ENCODE measurements around the gene HTT. TPM values are rescaled to one million over a fixed set of nuclear protein-coding genes. Genes with fewer than 3 reads are reported as not detected.

Gene HTT
- total RNA-seq, 1 donor from 2014 or later = 38.5 TPM

DNA sequence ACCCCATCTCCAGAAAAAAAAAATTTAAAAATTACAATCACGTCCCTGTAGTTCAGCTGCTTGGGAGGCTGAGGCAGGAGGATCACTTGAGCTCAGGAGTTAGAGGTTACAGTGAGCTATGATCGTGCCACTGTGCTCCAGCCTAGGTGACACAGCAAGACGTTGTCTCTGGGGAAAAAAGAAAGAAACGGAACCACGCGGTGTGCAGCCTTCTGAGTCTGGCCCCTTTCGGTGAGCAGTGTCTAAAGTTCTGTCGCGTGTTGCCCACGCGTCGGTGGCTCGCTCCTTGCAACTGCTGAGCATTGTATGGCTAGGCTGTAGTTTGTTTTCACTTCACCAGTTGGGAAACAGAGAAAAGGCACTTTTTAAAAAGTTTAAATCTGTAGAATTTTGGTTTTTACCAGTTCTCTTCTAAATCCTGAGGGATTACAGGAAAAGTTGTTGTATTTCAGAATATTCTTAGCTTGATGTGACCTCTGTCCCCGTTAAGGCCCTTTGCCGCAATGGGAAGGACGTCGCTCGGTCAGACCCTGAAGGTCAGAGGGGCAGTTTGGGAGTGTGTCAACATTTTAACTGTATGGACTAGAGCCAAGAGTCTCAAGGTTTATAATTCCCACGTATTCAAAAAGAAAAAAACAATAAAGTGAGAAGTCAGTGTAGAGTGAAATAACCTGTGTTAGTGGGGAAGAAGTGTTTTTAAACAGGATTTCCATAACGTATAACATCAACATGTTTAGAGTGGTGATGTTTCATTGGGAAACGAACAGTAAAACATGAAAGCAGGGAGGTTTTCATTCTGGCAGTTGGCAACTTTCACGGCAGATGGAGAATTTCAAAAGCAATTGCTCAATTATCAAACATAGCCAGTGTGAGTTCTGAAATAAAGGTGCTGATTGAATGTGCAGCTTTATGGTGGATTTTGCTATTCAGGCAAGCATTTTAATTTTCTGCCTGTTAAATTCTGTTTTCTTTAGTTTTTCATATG lies 128.6 kb downstream of the HTT start:
- Mint-ChIP-seq H3K9me3 (ENCODE audit: low read depth) (no peaks in the 10 kb centered on the region), H3K36me3 (ENCODE audit: low read depth) (peaks cover 15% of the 10 kb centered on the region), H3K27me3 (ENCODE audit: low read depth) (no peaks in the 10 kb centered on the region), H3K4me1 (ENCODE audit: low read depth) (peaks cover 9% of the 10 kb centered on the region), H3K4me3 (ENCODE audit: unreplicated experiment) (no peak overlapping the region), H3K27ac (ENCODE audit: unreplicated experiment) (no peak overlapping the region)
- TF ChIP-seq, protein P1, sequence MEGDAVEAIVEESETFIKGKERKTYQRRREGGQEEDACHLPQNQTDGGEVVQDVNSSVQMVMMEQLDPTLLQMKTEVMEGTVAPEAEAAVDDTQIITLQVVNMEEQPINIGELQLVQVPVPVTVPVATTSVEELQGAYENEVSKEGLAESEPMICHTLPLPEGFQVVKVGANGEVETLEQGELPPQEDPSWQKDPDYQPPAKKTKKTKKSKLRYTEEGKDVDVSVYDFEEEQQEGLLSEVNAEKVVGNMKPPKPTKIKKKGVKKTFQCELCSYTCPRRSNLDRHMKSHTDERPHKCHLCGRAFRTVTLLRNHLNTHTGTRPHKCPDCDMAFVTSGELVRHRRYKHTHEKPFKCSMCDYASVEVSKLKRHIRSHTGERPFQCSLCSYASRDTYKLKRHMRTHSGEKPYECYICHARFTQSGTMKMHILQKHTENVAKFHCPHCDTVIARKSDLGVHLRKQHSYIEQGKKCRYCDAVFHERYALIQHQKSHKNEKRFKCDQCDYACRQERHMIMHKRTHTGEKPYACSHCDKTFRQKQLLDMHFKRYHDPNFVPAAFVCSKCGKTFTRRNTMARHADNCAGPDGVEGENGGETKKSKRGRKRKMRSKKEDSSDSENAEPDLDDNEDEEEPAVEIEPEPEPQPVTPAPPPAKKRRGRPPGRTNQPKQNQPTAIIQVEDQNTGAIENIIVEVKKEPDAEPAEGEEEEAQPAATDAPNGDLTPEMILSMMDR (IDR thresholded peaks at IDR 0.05) = no peak
- DNase-seq (ENCODE audit: low spot score) = no peak

DNA sequence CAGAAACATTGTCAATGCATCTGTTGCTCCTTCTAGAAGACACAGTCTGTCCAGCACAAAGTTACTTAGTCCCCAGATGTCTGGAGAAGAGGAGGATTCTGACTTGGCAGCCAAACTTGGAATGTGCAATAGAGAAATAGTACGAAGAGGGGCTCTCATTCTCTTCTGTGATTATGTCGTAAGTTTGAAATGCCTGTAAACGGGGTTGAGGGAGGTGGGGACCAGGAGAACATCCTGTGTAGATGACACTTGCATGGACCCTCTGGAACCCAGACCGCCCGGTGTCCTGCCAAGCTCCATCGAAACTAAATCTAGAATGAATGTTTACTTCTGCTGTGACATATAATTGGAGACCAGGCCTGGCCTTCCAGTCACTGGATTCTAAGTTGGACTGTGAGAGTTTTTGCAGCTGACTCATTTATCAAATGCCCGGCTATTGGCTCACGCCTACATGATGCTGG lies 129.5 kb downstream of the HTT start:
- TF ChIP-seq, protein P1 (IDR thresholded peaks at IDR 0.05) = no peak
- Mint-ChIP-seq H3K27ac (ENCODE audit: unreplicated experiment) (no peak overlapping the region), H3K4me3 (ENCODE audit: unreplicated experiment) (no peak overlapping the region), H3K9me3 (ENCODE audit: low read depth) (no peaks in the 10 kb centered on the region), H3K27me3 (ENCODE audit: low read depth) (no peaks in the 10 kb centered on the region), H3K36me3 (ENCODE audit: low read depth) (peaks cover 22% of the 10 kb centered on the region), H3K4me1 (ENCODE audit: low read depth) (peaks cover 9% of the 10 kb centered on the region)
- no peak for DNase-seq (ENCODE audit: low spot score)

DNA sequence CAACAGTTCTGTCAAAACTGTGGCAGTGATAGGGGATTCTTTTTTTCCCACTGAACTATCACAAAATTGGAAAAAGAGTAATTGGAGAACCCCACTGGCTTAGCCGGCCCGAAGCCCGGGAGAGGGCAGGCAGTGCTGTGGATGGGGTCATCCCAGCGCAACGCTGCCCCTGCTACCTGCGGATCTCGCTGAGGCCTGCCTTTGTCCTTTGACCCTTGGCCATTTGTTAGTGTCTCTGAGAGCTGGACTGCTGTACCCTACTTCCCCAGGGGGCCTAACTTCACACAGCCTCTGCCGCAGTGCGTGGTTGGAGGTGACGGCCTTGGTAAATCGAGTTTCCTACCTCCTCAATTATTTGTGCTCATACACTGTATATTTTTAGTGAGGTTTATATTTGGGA lies 131.5 kb downstream of the HTT start:
- peak; percentile 51 for DNase-seq (ENCODE audit: low spot score)
- Mint-ChIP-seq H3K27ac (ENCODE audit: unreplicated experiment) (no peak overlapping the region), H3K36me3 (ENCODE audit: low read depth) (peaks cover 27% of the 10 kb centered on the region), H3K4me3 (ENCODE audit: unreplicated experiment) (no peak overlapping the region), H3K4me1 (ENCODE audit: low read depth) (peaks cover 9% of the 10 kb centered on the region), H3K9me3 (ENCODE audit: low read depth) (no peaks in the 10 kb centered on the region), H3K27me3 (ENCODE audit: low read depth) (no peaks in the 10 kb centered on the region)
- TF ChIP-seq, protein P1 (IDR thresholded peaks at IDR 0.05) = no peak

DNA sequence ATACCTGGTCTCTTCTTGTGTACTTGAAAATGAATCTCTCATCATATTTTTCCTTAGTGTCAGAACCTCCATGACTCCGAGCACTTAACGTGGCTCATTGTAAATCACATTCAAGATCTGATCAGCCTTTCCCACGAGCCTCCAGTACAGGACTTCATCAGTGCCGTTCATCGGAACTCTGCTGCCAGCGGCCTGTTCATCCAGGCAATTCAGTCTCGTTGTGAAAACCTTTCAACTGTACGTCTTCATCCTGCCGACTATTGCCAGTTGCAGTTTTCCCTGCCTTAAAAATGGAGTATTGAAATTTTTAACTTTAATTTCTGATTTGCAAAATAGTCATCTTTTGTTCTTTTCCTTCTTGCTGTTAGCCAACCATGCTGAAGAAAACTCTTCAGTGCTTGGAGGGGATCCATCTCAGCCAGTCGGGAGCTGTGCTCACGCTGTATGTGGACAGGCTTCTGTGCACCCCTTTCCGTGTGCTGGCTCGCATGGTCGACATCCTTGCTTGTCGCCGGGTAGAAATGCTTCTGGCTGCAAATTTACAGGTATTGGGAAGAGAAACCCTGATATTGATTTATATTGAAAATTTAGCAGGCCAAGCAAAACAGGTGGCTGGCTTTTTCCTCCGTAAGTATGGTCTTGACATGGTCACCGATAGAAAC lies 132.1 kb downstream of the HTT start:
- H3K4me1 Mint-ChIP-seq (ENCODE audit: low read depth) = peaks cover 8% of the 10 kb centered on the region
- TF ChIP-seq, protein P1 (IDR thresholded peaks at IDR 0.05) = no peak
- DNase-seq (ENCODE audit: low spot score) = peak; percentile 24
- H3K4me3 Mint-ChIP-seq (ENCODE audit: unreplicated experiment) = no peak overlapping the region
- H3K36me3 Mint-ChIP-seq (ENCODE audit: low read depth) = peaks cover 27% of the 10 kb centered on the region
- H3K27ac Mint-ChIP-seq (ENCODE audit: unreplicated experiment) = no peak overlapping the region
- no peaks in the 10 kb centered on the region for H3K27me3 Mint-ChIP-seq (ENCODE audit: low read depth)
- no peaks in the 10 kb centered on the region for H3K9me3 Mint-ChIP-seq (ENCODE audit: low read depth)

DNA sequence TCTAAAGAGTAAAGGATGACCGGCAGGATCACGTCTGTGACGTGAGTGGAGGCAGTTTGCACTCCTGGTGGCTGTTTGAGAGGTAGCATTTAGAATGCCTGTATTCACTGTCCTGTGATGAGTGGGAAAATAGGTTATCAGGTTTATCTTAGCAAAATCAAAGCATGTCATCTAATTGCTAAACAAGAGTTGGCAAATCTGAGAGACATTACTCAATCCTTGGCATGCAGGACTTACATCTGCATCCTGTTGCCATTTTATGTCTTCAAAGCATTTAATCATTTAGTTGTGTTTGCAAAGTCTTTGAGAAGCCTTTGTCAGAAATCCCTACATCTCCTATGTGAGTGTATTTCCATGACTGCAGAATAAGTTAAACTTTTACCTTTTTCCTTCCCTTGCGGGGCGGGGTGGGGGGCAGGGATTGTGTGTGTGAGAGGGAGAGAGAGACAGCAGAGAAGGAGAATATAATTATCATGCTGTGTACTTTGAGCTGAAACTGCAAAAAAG lies 133.1 kb downstream of the HTT start:
- peaks cover 4% of the 10 kb centered on the region for H3K4me1 Mint-ChIP-seq (ENCODE audit: low read depth)
- no peaks in the 10 kb centered on the region for H3K9me3 Mint-ChIP-seq (ENCODE audit: low read depth)
- TF ChIP-seq, protein P1 (IDR thresholded peaks at IDR 0.05) = no peak
- no peak overlapping the region for H3K4me3 Mint-ChIP-seq (ENCODE audit: unreplicated experiment)
- no peak overlapping the region for H3K27ac Mint-ChIP-seq (ENCODE audit: unreplicated experiment)
- no peak for DNase-seq (ENCODE audit: low spot score)
- peaks cover 29% of the 10 kb centered on the region for H3K36me3 Mint-ChIP-seq (ENCODE audit: low read depth)
- no peaks in the 10 kb centered on the region for H3K27me3 Mint-ChIP-seq (ENCODE audit: low read depth)

Measured in chondrocyte (in vitro differentiated cells).